ENCODE results near the gene DDX39A.
A peak's percentile ranks its signal among the peaks of the same experiment; 100 is the strongest.
"Not testable (repeated sequence)": the region's sequence is repeated elsewhere in the genome, so short reads cannot be mapped to it uniquely, and the experiment has no call there.

DDX39A gene

GRCh38 chr19:14419106-14419813 lies at the start of gene DDX39A:
TSS of gene DDX39A (minus strand) at chr19:14419341. CDS start at chr19:14413220, 6,121 bp downstream.
- DNase-seq: peak; percentile 94 to 99 (median 98)
- intact Hi-C loops (cut with DNase I): no loop called here

GRCh38 chr19:14467816-14468215 lies 48.7 kb upstream of the DDX39A start:
- no peak for DNase-seq
- intact Hi-C loops (cut with DNase I): no loop called here

- no peak for DNase-seq
- intact Hi-C loops (cut with DNase I): no loop called here
These were observed 48.2 kb upstream of the DDX39A start for GRCh38 chr19:14467391-14467790.

GRCh38 chr19:14463747-14464146 lies 44.6 kb upstream of the DDX39A start:
- DNase-seq: no peak
- intact Hi-C loops (cut with DNase I): no loop called here

GRCh38 chr19:14462401-14462800 lies 43.3 kb upstream of the DDX39A start:
- DNase-seq; intact Hi-C loops (cut with DNase I): not testable (repeated sequence)

GRCh38 chr19:14460935-14461334 lies 41.8 kb upstream of the DDX39A start:
- intact Hi-C loops (cut with DNase I): no loop called here
- DNase-seq: no peak

- no peak for DNase-seq
- intact Hi-C loops (cut with DNase I): no loop called here
These were observed 40.6 kb upstream of the DDX39A start for GRCh38 chr19:14459703-14460102.

GRCh38 chr19:14452303-14452702 lies 33.2 kb upstream of the DDX39A start:
- DNase-seq; intact Hi-C loops (cut with DNase I): not testable (repeated sequence)

- no peak for DNase-seq
- intact Hi-C loops (cut with DNase I): no loop called here
These were observed 31.7 kb upstream of the DDX39A start for GRCh38 chr19:14450876-14451275.

GRCh38 chr19:14450168-14450874 lies 31.2 kb upstream of the DDX39A start:
- no peak for DNase-seq
- intact Hi-C loops (cut with DNase I): no loop called here

- DNase-seq: no peak
- intact Hi-C loops (cut with DNase I): no loop called here
These were observed 30.2 kb upstream of the DDX39A start for GRCh38 chr19:14449321-14449720.

GRCh38 chr19:14446336-14447036 lies 27.3 kb upstream of the DDX39A start:
- no peak for DNase-seq
- intact Hi-C loops (cut with DNase I): no loop called here

- intact Hi-C loops (cut with DNase I): no loop called here
- no peak for DNase-seq
These were observed 24.6 kb upstream of the DDX39A start for GRCh38 chr19:14443632-14444216.

GRCh38 chr19:14442891-14443631 lies 23.9 kb upstream of the DDX39A start:
- intact Hi-C loops (cut with DNase I): no loop called here
- no peak for DNase-seq

- peak in 40 of 42 donors; percentile 37 to 86 (median 70) for DNase-seq
- intact Hi-C loops (cut with DNase I): no loop called here
These were observed 22.1 kb upstream of the DDX39A start for GRCh38 chr19:14441041-14441938.

- DNase-seq: peak in 35 of 42 donors; percentile 28 to 77 (median 56)
- intact Hi-C loops (cut with DNase I): no loop called here
These were observed 20.9 kb upstream of the DDX39A start for GRCh38 chr19:14440049-14440448.

- intact Hi-C loops (cut with DNase I): no loop called here
- DNase-seq: no peak
These were observed 19.9 kb upstream of the DDX39A start for GRCh38 chr19:14439014-14439413.

GRCh38 chr19:14437578-14438140 lies 18.5 kb upstream of the DDX39A start:
- DNase-seq: no peak
- intact Hi-C loops (cut with DNase I): no loop called here
